HG02588 (cell line): ENCODE results near the gene GRK5.
"Not testable (repeated sequence)": the region's sequence is repeated elsewhere in the genome, so short reads cannot be mapped to it uniquely, and the experiment has no call there.

Experiments
- ATAC-seq: cut with Tn5 transposase; IDR thresholded peaks from one replicate; pipeline ENCODE4 v1.9.1; 2021; ENCODE audit warnings: mild to moderate bottlenecking, moderate library complexity; ENCODE audit not compliant: unreplicated experiment

The GRK5 gene

DNA sequence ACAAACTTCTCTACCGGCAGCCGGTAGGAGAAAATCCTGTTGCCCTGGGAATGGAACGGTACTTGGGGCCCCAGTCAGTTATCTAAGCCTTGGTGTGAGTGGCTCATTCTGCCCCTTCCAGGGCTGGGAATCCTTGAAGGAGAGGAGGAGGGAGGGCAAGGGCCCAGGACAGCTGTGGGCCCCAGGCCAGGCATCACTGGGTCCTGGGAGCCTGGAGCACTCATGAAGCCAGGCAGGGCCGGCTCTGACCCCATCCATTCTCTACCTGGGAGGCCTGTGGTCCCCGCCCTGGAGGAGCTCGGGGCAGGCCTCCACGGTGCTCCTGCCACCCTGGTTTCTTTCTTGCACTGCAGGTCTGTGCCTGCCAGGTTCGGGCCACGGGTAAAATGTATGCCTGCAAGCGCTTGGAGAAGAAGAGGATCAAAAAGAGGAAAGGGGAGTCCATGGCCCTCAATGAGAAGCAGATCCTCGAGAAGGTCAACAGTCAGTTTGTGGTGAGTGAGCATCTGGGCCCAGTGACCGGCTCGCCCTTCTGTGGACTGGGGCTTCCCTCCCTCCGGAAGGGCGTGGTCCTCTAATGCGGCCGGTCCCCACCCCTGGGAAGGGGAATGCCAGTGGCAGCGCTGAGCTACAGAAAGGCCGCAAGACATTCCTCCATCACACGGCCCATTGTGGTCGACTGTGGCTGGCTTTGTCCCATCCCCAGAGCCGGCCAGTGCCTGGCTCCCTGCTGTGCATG, 223.8 kb downstream of the GRK5 start:
- ATAC-seq = no peak

DNA sequence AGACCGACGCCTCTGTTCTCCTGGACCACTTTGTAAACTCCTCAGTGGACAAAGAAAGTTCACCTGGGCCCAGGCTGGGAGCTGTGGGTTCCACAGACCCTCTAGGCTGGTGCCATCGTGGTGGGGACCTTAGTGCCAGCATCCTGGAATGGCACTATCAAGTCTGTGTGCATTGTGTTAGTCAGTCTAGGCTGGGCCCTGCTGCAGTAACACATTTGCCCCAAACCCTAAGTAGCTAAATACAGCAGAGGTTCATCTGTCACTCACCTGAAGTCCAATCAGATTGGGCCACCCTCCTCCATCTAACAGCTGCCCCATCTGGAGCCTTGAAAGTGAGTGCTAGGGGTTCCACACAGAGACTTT, 224.4 kb downstream of the GRK5 start:
- no peak for ATAC-seq

DNA sequence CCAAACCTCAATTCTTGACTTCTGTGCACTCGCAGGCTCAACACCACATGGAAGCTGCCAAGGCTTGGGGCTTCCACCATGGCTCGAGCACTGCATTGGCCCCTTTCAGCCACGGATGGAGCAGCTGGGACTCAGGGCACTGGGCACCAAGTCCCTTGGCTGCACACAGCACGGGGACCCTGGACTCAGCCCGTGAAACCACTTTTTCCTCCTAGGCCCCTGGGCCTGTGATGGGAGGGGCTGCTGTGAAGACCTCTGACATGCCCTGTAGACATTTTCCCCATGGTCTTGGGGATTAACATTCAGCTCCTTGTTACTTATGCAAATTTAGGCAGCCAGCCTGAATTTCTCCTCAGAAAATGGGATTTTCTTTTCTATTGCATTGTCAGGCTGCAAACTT, 227.6 kb downstream of the GRK5 start:
- ATAC-seq = not testable (repeated sequence)

DNA sequence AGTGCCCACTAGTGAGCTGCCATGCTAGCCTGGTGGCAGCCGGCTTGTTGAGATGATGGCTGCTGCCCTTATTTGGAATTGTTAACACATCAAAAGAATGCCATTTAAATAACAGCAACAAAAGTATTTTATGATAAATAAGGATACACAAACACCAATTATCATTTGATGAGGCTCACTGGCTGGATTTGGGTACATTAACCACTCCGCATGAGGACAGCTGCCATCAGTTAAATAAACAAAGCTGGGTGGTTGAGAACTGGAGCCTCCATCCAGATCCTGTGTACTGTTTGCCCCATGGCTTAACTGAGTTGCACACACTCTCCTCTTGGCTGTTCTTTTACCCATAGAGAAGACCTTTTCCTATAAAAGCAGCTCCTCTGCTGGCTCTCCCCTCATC, 231.3 kb downstream of the GRK5 start:
- ATAC-seq = no peak

DNA sequence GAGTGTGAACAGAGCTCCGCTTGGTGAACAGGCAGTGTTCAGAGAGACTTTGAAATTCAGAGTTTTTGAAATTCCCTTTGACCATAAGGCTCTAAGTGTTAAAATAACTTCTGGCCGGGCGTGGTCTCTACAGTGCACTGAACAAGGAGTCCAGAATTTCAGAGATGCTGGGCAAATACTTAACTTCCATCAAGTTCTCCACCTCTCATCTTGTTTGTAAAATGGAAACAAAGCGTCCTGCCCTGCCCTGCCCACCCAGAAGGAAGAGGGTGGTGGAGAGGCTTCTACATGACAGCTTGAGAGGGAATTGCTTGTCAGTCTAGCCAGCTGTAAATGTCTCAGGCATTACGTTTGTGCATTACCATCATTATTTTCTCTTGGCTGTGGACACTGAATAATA, 232.6 kb downstream of the GRK5 start:
- no peak for ATAC-seq

DNA sequence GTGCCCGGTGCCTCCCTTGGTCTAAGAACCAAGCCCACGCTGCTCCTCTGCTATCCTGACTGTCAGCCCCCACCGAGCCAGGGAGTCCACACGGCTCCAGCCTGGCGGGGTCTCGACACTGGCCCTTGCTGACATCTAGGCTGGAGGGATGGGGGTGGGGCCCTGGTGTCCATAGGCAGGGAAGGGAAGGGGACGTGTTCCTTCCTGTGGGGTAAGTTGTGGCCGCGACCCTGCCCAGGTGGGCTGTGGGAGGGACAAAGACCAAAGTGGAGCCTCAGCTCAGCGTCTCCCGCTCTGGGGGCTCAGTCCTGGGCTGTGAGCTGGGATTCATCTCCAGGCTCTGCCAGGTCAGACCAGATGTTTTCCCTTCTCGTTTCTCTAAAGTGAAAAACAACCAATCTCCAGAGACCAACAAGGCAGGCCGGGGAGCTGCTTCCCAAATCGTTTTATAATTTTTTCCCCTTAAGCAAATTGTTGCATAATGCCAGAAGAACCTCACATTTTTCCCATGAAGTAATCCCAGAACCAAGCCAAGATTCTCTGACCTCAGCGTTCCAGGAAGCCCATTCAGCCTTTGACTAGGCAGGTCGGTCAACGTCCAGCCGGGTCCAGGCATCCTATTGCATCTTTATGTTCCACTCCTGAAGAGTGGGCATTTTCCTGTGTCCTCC, 233.9 kb downstream of the GRK5 start:
- no peak for ATAC-seq

DNA sequence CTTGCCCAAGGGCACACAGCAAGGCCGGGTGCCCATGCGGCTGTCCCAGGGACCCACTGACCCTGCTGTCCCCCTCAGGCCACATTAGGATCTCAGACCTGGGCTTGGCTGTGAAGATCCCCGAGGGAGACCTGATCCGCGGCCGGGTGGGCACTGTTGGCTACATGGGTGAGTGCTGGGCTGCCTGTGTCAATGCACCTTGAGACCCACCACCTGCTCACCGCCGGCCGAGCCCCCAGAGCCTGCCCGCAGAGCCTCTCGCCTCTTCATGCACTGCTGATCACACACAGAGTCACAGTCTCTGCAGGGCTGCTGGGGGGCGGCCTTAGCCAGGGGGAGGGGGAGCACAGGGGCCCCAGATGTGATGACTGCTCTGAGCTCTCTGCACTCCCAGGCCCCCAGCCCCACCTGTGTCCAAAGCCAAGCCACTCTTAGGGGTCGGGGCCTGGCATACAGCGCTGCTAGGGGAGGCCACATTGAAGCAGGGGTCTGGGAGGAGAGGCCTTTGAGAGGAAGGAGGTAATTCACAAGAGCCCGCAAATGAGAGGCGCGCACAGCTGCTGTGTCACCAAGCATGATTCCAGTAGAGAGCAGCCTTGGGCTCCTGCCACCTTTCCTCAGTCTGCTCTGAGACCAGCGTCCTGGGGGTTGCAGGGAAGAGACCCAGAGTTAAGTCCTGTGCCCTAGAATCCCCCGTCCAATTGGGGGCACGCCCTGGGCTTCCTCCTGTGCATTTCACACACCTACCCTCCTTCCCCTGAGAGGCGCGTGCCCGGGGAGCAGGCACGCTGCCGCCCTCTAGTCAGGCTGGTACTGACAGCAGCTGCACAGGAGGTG, 234.8 kb downstream of the GRK5 start:
- ATAC-seq = no peak

DNA sequence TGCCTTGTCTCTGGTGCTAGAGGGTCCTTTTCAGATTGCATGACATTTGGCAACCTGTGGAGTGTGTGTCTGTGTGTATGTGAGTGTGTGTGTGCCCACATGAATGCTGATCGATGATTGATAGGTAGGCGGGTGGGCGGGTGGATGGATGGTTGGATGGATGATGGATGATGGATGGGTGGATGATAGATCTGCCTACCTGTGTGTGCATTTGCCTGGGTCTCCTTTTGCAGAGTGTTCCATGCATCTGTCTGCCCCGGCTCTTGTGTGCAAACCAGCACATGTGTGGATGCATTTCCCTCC, 235.3 kb downstream of the GRK5 start:
- ATAC-seq = no peak

DNA sequence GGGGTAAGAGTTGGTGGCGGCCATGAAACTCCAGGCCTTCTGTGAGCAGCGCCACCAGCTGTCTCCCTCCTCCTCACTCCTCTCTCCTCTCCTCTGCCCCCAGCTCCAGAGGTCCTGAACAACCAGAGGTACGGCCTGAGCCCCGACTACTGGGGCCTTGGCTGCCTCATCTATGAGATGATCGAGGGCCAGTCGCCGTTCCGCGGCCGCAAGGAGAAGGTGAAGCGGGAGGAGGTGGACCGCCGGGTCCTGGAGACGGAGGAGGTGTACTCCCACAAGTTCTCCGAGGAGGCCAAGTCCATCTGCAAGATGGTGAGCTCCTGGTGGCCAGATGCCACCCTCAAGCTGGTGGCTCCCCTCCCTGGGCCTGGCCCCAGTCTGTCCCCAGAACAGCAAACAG, 236.1 kb downstream of the GRK5 start:
- ATAC-seq = no peak

DNA sequence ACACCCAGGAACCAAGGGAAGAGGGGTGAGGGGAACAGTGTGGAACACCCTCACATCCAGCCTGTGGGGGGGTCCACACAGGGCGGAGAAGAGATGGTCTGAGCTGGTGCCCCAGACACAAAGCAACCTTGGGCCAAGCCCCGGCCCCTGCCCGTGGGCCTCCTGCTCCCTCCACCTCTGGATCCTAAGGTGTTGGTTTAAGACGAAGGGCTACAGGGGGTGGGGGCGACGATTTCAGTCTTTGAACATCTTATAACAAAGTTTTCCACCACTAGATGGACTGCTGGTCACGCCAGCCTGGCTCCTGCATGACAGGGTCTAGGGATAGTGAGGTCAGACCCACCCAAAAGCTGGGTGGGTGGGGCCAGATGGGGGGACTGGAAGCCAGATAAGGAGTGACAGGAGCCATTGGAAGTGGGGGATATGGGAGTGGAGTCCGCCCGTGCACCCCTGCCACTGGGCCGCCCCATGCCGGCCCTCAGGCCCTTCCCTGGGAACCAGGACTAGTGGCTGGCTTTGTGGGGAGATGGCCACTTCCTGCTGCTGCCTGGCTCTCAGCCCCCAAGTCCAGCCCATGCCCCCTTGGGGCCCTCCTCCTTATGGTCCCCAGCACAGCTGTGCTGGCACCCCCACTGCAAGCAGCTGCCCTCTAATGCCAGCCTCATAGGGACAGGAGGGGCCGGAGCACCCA, 236.7 kb downstream of the GRK5 start:
- ATAC-seq = no peak

DNA sequence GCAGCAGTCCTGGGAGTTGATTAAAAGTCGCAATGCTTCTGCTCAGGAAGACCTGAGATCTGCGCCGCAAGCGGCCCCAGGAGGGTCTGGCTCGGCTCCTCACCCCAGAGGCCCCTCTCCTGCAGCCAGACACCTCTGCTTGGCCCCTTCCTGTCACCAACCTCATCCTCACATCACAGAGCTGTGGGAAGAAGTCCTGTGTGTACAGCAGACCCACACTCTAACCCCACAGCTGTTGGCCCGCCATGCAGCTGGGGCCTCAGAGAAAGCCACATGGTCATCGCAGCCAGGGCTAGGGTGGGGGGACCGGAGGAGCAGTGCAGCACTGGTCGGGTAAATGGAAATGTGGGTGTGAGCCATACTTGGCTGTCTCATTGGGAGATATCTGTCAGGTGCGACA, 237.5 kb downstream of the GRK5 start:
- no peak for ATAC-seq

DNA sequence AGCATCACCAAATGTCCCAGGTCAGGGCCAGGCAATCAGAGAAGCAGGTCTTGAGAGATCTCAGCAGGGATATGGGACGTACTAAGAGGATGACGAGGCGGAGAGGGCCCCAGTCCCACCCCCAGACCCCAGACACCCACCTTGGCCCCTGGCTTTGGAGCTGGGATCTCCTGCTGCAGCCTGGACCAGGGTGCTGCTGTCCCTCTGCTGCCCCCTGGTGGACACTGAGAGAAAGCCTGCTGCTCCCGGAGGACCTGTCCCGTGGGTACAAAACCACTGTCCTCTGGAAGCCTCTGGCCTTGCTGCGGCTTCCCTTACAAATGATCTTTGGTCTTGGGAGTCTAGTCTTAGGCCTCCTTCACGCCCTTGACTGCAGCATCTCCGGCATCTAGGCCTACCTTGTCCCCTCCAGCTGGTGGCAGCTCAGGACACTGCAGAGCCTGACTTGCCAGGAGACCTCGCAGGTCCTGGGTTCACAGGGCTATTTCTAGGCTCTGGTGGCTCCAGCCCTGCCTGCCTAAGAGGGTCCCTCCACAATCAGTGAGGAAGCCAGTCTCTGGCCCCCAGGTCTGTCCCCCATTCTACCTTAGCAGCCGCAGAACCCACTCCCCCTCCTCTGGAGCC, 238.1 kb downstream of the GRK5 start:
- ATAC-seq = no peak

DNA sequence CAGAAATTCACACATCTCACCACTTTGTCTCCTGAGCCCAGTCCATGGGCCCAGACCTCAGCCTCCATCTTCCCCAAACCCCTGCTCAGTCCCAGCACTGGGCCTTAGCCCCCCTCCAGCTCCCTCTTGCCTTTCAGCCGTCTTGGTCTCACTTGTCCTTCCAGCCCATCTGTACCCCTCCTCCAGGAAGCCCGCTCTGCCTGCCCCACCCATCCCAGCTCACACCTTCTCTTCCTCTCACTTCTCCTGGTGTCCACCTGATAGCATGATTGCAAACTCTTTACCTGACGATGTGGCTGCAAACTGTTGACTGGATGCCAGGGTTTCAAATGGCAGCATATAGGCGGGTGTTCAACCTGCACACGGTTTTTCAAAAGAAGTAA, 238.6 kb downstream of the GRK5 start:
- ATAC-seq = no peak

DNA sequence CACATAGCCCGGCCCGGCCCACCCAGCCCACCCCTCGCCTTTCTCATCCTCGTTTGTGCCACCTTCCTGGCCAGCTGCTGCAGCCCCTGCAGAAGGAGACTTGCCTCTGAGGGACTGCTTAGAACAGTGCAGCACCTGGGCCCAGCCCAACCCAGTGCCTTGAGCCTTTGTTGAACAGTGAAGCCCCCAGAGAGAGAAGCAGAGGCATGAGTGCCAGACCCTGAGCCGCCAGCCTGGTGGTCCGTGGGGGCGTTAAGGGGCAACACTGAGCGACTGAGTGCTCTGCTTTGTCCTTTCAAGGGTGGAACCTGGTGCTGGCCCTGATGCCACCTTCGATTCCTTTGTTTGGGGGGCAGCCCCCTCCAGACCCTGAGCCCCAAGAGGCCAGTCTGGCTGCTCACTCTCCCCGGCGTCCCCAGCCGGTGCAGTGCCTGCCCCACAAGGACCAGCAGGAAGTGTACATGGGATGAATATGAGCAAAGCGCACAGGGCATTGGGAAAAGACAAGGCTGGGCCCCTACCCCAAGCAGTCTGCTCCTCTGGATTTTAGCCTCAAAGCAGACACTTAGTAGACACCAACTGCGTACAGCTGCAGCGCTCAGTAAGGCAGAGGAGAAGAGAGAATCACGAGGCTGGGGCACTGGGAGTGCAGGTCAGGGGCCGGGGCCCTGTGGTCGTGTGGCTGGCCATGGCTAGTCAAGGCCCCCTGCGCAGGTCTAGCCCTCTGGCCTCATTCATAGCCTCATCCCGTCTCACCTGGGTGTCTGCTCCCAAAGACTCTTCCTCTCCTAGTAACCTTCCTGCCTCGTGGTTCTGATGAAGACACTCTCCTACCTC, 239.3 kb downstream of the GRK5 start:
- ATAC-seq = no peak

DNA sequence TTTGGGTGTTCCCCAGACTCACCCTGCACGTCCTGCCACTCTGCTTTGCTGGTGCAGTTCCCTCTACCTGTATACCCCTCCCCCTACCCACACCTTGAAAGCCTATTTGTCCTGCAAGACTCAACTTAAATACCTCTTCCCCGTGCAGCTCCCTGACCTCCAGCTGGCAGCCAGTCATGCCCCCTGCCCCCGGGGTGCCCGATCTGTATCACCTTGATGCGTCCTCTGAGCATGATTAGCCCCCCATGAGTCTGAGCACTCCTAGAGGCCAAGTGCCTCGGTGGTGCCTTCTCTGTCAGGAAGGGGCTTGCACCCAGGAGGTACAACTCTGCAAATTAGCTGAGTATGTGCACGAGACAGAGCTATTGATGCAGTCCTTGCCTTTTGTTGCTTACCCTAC, 240.1 kb downstream of the GRK5 start:
- no peak for ATAC-seq

DNA sequence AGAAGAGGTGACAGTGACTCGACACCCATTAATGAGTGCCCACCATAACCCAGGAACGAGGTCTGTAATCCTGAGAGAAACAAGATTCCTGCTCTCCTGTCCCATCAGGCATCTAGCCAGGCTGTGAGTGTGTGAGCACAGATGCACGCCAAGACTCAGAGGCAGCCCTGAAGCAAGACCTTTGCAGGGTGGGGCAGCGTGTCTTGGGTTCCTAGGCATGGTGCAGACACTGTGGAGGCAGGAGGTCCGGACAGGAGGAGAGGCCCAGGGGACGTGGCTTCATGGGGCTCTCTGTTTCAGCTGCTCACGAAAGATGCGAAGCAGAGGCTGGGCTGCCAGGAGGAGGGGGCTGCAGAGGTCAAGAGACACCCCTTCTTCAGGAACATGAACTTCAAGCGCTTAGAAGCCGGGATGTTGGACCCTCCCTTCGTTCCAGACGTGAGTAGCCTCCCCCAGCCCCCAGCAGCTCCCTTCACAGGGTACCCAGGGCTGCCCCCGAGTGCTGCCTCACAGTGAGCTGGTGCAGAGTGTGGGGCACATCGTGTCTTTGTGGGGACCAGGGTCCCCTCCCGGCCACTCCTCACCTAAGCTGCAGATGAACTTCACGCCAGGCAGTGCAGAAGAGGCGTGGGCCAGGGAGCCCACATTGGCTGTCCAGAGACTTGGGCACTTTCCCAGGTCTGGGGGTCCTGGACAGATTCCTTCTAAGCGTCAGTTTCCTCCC, 240.6 kb downstream of the GRK5 start:
- ATAC-seq = no peak

DNA sequence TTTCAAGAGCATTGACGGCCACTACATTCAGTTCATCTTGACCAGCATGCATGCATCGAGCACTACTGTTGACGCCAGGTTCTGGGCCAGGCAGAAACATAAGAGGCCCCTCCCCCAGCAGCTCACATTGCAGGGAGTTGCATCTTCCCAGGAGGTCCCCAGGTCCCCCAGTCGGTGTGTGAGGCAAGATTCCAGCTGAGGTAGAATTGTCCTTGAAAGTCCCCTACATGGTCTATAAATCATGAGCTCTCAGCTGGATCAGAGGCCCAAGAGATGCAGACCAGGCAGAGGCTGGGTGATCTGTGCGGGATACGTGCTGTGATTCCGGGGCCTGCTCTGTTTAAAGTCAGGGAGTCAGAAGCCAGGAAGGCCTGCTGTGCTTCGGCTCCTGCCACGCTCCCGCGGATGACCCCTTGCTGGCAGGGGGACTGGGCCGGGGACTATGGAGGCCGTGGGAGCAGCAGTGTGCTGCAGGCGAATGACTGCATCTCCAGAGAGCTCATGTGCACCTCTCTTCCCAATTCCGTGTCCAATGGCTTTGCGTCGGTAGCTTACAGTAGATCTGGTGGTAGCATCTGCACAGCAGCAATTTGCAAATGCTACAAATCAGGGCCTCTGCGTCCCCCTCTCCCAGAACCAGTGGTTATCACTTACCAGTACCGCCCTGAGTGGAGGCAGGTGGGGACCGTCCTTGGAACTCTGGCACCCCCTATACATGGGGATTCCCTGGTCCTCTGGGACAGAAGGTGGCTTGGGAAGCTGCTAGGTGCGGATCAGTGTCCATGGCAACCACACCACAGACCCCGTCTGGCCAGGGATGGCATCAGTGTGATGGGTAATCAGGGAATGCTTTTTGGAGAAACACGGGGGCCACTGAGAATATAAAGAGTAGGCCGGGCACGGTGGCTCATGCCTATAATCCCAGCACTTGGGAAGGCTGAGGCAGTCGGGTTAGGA, 241.5 kb downstream of the GRK5 start:
- no peak for ATAC-seq

DNA sequence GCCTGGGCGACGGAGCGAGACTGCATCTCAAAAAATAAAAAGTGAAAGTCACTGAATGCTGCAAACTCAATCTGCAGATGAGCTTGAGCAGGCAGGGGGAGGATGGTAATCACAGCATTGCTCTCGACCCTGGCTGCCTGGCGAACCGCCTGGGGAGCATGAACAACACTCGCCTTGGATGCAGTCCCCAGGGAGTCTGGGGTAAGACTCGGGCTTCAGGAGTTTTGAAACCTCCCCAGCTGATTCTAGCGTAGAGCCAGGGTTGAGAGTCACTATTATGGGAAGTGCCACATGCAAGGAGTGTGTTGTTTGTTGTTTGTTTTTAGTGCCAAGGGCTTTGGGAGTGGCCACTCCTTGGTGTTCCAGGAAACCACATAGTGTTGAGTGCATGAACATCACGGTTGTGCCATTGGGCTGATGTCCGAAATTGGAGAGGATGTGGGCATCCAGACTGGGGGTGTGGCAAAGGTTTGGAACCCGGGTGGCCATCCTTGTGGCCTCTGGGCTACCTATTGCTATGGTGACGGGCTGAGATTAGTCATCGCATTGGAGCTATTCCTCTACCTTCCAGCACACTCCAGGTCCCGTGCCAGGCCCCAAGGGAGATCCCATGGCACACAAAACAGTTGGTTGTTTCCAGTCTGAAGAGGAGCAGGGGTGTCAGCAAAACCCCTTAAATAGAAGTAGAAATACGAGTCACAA, 242.5 kb downstream of the GRK5 start:
- ATAC-seq = no peak
